A549 (cell line): ENCODE measurements around the gene P2RX5. TPM values are rescaled to one million over a fixed set of nuclear protein-coding genes. Genes with fewer than 3 reads are reported as not detected.
A peak's percentile ranks its signal among the peaks of the same experiment; 100 is the strongest.

Source experiments
- ATAC-seq, 2 experiments: fragments of 200-7000 bp in 1 of 2; fragments of >200 bp in 1 of 2; cut with Nextera tagmentation in 1 of 2; cut with Tn5 transposase in 1 of 2; 3 replicates each; pipeline versions ENCODE4 v1.8.0 to v1.9.1; 2018 to 2020; ENCODE audit warnings: mild to moderate bottlenecking in 1 of 2, moderate library complexity in 1 of 2
- CTCF ChIA-PET: fragments of 300-600 bp; sonication (Branson Sonifier 250); formaldehyde crosslinking; extraction: SDS; loops from one replicate; lab custom pipeline; 2021; ENCODE audit warnings: antibody characterized with exemption, inconsistent platforms; lab: Yijun Ruan, JAX
- POLR2A ChIA-PET: fragments of 350-600 bp; formaldehyde crosslinking; extraction: SDS; loops from one replicate; lab custom pipeline; 2021; ENCODE audit warnings: antibody characterized with exemption, inconsistent platforms; lab: Yijun Ruan, JAX
- DNase-seq, 2 experiments: peaks; one replicate each; pipeline versions ENCODE4 v3.0.0 to v3.0.0-alpha.2; 2011 to 2016; ENCODE audit warnings: low read depth in 1 of 2, low spot score in 1 of 2
- FAIRE-seq: peaks from 2 replicates; lab custom pipeline; 2011; peaks lifted over from hg19 to GRCh38; lab: Jason Lieb, UNC
- H3K27ac ChIP-seq, 2 experiments: fragments of >200 bp; sonication (Bioruptor Twin); formaldehyde crosslinking; 3 replicates each; pipeline ENCODE4 v1.5.1; 2016 to 2017
- H3K4me1 ChIP-seq: fragments of >200 bp; sonication (Bioruptor Twin); formaldehyde crosslinking; 3 replicates; pipeline ENCODE4 v1.6.1; 2016
- H3K4me2 ChIP-seq: fragments of >200 bp; sonication (Bioruptor Twin); formaldehyde crosslinking; 3 replicates; pipeline ENCODE4 v1.6.1; 2016
- H3K4me3 ChIP-seq: fragments of >200 bp; sonication (Bioruptor Twin); formaldehyde crosslinking; 3 replicates; pipeline ENCODE4 v1.5.1; 2016
- H3K9me3 ChIP-seq: fragments of >200 bp; sonication (Bioruptor Twin); formaldehyde crosslinking; 3 replicates; pipeline ENCODE4 v1.6.1; 2016
- CEBPB ChIP-seq, 2 experiments: fragments of >200 bp in 1 of 2; sonication (Bioruptor Twin) in 1 of 2; formaldehyde crosslinking in 1 of 2; IDR thresholded peaks; 2 replicates each; pipeline ENCODE4 v1.6.1; 2012 to 2016
- EHF ChIP-seq: fragments of 250-450 bp; sonication (Bioruptor Pico); IDR thresholded peaks from 2 replicates; pipeline ENCODE4 v1.5.0; 2020; ENCODE audit warnings: mild to moderate bottlenecking
- ESRRA ChIP-seq: fragments of 150-350 bp; IDR thresholded peaks from 2 replicates; pipeline ENCODE4 v1.6.1; 2014; ENCODE audit warnings: mild to moderate bottlenecking, low read length, borderline replicate concordance
- FOSL2 ChIP-seq, 2 experiments: fragments of 450-650 bp in 1 of 2; fragments of >200 bp in 1 of 2; sonication (Bioruptor Twin) in 1 of 2; formaldehyde crosslinking; IDR thresholded peaks; 2 replicates each; pipeline versions ENCODE4 v1.5.0 to v1.6.1; 2016 to 2020; ENCODE audit warnings: mild to moderate bottlenecking in 1 of 2, moderate library complexity in 1 of 2
- HOXA7 ChIP-seq: fragments of 250-450 bp; sonication (Bioruptor Pico); IDR thresholded peaks from 2 replicates; pipeline ENCODE4 v1.5.0; 2020; ENCODE audit warnings: mild to moderate bottlenecking, moderate library complexity
- HOXB5 ChIP-seq: fragments of 250-450 bp; sonication (Bioruptor Pico); IDR thresholded peaks from 2 replicates; pipeline ENCODE4 v1.5.0; 2020; ENCODE audit warnings: mild to moderate bottlenecking, moderate library complexity
- JUN ChIP-seq, 2 experiments: fragments of >200 bp; sonication (Bioruptor Twin); formaldehyde crosslinking; IDR thresholded peaks; 2 replicates in 1 of 2; 3 replicates in 1 of 2; pipeline ENCODE4 v1.6.1; 2016 to 2017
- KDM5A ChIP-seq: fragments of 200-600 bp; sonication (generic); IDR thresholded peaks from 2 replicates; pipeline ENCODE4 v1.6.1; 2016; ENCODE audit warnings: antibody characterized with exemption, mild to moderate bottlenecking
- MAFK ChIP-seq: fragments of 450-650 bp; IDR thresholded peaks from 2 replicates; pipeline ENCODE4 v1.6.1; 2014; ENCODE audit not compliant: partially characterized antibody
- MAZ ChIP-seq: fragments of 150-350 bp; IDR thresholded peaks from 2 replicates; pipeline ENCODE4 v1.6.1; 2014; ENCODE audit warnings: antibody characterized with exemption, low read depth, low read length, borderline replicate concordance
- POLR2A ChIP-seq: IDR thresholded peaks from 2 replicates; pipeline ENCODE4 v1.6.1; 2012; ENCODE audit warnings: mild to moderate bottlenecking, low read length
- RCOR1 ChIP-seq: fragments of 150-350 bp; IDR thresholded peaks from 2 replicates; pipeline ENCODE4 v1.6.1; 2014; ENCODE audit warnings: antibody characterized with exemption, low read length, low read depth
- RFX5 ChIP-seq: fragments of 450-650 bp; IDR thresholded peaks from 2 replicates; pipeline ENCODE4 v1.7.1; 2014; ENCODE audit warnings: antibody characterized with exemption, mild to moderate bottlenecking, moderate library complexity
- RNF2 ChIP-seq: fragments of 200-600 bp; sonication (generic); IDR thresholded peaks from 2 replicates; pipeline ENCODE4 v1.6.1; 2016; ENCODE audit warnings: low read depth, mild to moderate bottlenecking, antibody characterized with exemption, moderate library complexity, borderline replicate concordance
- TFCP2L1 ChIP-seq: fragments of 250-450 bp; sonication (Bioruptor Pico); IDR thresholded peaks from 2 replicates; pipeline ENCODE4 v1.5.0; 2021; ENCODE audit warnings: mild to moderate bottlenecking
- TP53 ChIP-seq: fragments of 250-450 bp; sonication (Bioruptor Pico); IDR thresholded peaks from 2 replicates; pipeline ENCODE4 v1.5.0; 2021; ENCODE audit warnings: mild to moderate bottlenecking, moderate library complexity
- ZSCAN20 ChIP-seq: fragments of 250-450 bp; sonication (Bioruptor Pico); IDR thresholded peaks from 2 replicates; pipeline ENCODE4 v1.8.0; 2022; ENCODE audit warnings: mild to moderate bottlenecking, moderate library complexity
- WGBS: methylation state at CpG from one replicate; pipeline ENCODE4 v1.1.6; 2017; ENCODE audit errors: missing lambda C conversion rate; 5-methylcytosine and 5-hydroxymethylcytosine counted together
- polyA plus RNA-seq, 4 experiments: library from polyadenylated mRNA; depleted of rRNA in 3 of 4; stranded (reverse); fragments of >200 nt; fragmentation: RNase III in 1 of 4; extraction: RNeasy Plus Mini Kit Qiagen cat#74134 plus additional on column Dnase treatment in 1 of 4; gene quantifications; 2 replicates in 3 of 4; 3 replicates in 1 of 4; pipeline ENCODE4 v1.2.3, GENCODE V29; 2011 to 2017
- TF ChIP-seq, protein P1 (sequence below): fragments of >200 bp; sonication (Bioruptor Twin); formaldehyde crosslinking; IDR thresholded peaks from 3 replicates; pipeline ENCODE4 v1.6.1; 2016
- TF ChIP-seq, protein P2 (sequence below): fragments of 250-450 bp; sonication (Bioruptor Pico); IDR thresholded peaks from 2 replicates; pipeline ENCODE4 v1.5.0; 2021; ENCODE audit warnings: mild to moderate bottlenecking, moderate library complexity, borderline replicate concordance
- TF ChIP-seq, protein P3 (sequence below): IDR thresholded peaks from 2 replicates; pipeline ENCODE4 v1.6.1; 2012
- TF ChIP-seq, protein P4 (sequence below): fragments of 200-600 bp; sonication (generic); IDR thresholded peaks from 2 replicates; pipeline ENCODE4 v1.6.1; 2016; ENCODE audit warnings: antibody characterized with exemption, mild to moderate bottlenecking, moderate library complexity
- TF ChIP-seq, protein P5 (sequence below): IDR thresholded peaks from 2 replicates; pipeline ENCODE4 v1.6.1; 2012; ENCODE audit warnings: low read depth, borderline replicate concordance
- TF ChIP-seq, protein P6 (sequence below): fragments of 450-650 bp; IDR thresholded peaks from 2 replicates; pipeline ENCODE4 v1.6.1; 2014; ENCODE audit warnings: antibody characterized with exemption
- TF ChIP-seq, protein P7 (sequence below): IDR thresholded peaks from 2 replicates; pipeline ENCODE4 v1.6.1; 2012

P2RX5 gene
- polyA plus RNA-seq, 2 of the 4 experiments (the other 2 are of a cell fraction): 7.8 to 10.6 TPM

DNA sequence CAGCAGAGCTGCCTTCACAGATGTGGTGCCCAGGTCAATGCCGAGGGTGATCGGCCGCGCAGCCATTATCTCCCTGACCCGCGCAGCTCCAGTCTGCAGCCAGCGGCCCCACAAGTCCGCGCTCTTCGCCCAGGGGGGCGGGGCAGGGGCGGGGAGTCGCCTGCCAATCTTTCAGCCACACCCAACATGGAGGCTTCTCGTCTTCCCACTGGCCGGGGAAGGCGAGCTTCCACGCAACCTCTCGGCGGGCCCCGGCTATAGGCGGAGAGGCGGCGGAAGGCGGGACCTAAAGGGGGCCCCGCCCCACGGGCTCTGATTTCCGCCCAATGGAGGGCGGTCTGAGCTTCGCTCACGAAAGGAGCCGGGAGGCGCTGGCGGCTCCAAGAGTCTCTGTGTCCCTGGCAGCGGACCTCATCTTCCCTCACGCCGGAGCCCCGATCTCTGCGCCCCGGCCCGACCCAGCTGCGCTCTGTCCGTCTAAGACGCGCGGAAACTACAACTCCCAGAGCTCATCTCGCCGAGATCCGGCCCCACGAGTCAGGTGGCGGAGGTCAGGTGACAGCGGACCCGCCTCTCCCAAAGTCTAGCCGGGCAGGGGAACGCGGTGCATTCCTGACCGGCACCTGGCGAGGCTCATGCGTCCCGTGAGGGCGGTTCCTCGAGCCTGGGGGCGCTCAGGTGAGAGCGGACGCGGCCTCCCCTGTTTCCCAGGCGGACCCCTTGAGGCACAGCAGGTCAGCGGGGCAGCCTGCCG lies 59.6 kb downstream of the P2RX5 start, which contains the start of the genes CTNS and SHPK:
Gene CTNS, plus strand, starts transcription at position 607 of the 754 bp plus-strand sequence. CDS start 3,447 bp downstream, outside the sequence.
Gene SHPK, minus strand, starts transcription at position 97 of the 754 bp plus-strand sequence. Its CDS starts 31 bp downstream, at position 66.
- no peak for FAIRE-seq

More for the DNA sequence above, 59.6 kb downstream of the P2RX5 start, which contains the start of the genes CTNS and SHPK:
- POLR2A ChIA-PET: interaction anchor here (0.6 to 2.2 kb wide), 15 partner anchors 8 to 788 kb away, joined by 3 to 24 read pairs (median 3); partner anchors contain the start of gene HASPIN
- peak within 1 kb of the TSS; percentile 90 to 97 for H3K27ac ChIP-seq
- ATAC-seq: peak; percentile 94 to 97
- DNase-seq: peak; percentile 97 to 99
- H3K9me3 ChIP-seq: no peaks in the 10 kb centered on the region
- TF ChIP-seq MAZ: no peak
- TF ChIP-seq, protein P1, sequence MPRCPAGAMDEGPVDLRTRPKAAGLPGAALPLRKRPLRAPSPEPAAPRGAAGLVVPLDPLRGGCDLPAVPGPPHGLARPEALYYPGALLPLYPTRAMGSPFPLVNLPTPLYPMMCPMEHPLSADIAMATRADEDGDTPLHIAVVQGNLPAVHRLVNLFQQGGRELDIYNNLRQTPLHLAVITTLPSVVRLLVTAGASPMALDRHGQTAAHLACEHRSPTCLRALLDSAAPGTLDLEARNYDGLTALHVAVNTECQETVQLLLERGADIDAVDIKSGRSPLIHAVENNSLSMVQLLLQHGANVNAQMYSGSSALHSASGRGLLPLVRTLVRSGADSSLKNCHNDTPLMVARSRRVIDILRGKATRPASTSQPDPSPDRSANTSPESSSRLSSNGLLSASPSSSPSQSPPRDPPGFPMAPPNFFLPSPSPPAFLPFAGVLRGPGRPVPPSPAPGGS: peak; percentile 28; the same call in 2 of the 3 replicates
- TF ChIP-seq, protein P2, sequence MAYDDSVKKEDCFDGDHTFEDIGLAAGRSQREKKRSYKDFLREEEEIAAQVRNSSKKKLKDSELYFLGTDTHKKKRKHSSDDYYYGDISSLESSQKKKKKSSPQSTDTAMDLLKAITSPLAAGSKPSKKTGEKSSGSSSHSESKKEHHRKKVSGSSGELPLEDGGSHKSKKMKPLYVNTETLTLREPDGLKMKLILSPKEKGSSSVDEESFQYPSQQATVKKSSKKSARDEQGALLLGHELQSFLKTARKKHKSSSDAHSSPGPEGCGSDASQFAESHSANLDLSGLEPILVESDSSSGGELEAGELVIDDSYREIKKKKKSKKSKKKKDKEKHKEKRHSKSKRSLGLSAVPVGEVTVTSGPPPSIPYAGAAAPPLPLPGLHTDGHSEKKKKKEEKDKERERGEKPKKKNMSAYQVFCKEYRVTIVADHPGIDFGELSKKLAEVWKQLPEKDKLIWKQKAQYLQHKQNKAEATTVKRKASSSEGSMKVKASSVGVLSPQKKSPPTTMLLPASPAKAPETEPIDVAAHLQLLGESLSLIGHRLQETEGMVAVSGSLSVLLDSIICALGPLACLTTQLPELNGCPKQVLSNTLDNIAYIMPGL: no peak
- no peak for TF ChIP-seq FOSL2 (IDR thresholded peaks at IDR 0.05)
- TF ChIP-seq FOSL2 (CRISPR knock-in tag; IDR thresholded peaks at IDR 0.05): 0 out of 2 replicates have a peak, but pooled peaks have one; percentile 16
- TF ChIP-seq TFCP2L1 (CRISPR knock-in tag): peak; percentile 15; the same call in 1 of the 2 replicates
- TF ChIP-seq, protein P3, sequence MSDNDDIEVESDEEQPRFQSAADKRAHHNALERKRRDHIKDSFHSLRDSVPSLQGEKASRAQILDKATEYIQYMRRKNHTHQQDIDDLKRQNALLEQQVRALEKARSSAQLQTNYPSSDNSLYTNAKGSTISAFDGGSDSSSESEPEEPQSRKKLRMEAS: peak; percentile 90
- no peak for TF ChIP-seq ZSCAN20 (CRISPR knock-in tag)
- TF ChIP-seq, protein P4, sequence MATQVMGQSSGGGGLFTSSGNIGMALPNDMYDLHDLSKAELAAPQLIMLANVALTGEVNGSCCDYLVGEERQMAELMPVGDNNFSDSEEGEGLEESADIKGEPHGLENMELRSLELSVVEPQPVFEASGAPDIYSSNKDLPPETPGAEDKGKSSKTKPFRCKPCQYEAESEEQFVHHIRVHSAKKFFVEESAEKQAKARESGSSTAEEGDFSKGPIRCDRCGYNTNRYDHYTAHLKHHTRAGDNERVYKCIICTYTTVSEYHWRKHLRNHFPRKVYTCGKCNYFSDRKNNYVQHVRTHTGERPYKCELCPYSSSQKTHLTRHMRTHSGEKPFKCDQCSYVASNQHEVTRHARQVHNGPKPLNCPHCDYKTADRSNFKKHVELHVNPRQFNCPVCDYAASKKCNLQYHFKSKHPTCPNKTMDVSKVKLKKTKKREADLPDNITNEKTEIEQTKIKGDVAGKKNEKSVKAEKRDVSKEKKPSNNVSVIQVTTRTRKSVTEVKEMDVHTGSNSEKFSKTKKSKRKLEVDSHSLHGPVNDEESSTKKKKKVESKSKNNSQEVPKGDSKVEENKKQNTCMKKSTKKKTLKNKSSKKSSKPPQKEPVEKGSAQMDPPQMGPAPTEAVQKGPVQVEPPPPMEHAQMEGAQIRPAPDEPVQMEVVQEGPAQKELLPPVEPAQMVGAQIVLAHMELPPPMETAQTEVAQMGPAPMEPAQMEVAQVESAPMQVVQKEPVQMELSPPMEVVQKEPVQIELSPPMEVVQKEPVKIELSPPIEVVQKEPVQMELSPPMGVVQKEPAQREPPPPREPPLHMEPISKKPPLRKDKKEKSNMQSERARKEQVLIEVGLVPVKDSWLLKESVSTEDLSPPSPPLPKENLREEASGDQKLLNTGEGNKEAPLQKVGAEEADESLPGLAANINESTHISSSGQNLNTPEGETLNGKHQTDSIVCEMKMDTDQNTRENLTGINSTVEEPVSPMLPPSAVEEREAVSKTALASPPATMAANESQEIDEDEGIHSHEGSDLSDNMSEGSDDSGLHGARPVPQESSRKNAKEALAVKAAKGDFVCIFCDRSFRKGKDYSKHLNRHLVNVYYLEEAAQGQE: no peak
- TF ChIP-seq HOXA7 (CRISPR knock-in tag): no peak
- TF ChIP-seq MAFK: no peak
- no peak for TF ChIP-seq RCOR1
- TF ChIP-seq, protein P5, sequence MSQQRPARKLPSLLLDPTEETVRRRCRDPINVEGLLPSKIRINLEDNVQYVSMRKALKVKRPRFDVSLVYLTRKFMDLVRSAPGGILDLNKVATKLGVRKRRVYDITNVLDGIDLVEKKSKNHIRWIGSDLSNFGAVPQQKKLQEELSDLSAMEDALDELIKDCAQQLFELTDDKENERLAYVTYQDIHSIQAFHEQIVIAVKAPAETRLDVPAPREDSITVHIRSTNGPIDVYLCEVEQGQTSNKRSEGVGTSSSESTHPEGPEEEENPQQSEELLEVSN: peak; percentile 83
- TF ChIP-seq ESRRA: no peak
- TF ChIP-seq, protein P6, sequence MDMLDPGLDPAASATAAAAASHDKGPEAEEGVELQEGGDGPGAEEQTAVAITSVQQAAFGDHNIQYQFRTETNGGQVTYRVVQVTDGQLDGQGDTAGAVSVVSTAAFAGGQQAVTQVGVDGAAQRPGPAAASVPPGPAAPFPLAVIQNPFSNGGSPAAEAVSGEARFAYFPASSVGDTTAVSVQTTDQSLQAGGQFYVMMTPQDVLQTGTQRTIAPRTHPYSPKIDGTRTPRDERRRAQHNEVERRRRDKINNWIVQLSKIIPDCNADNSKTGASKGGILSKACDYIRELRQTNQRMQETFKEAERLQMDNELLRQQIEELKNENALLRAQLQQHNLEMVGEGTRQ: peak; percentile 99
- no peak for TF ChIP-seq EHF (CRISPR knock-in tag)
- TF ChIP-seq RNF2: no peak
- TF ChIP-seq CEBPB (IDR thresholded peaks at IDR 0.05): no peak
- TF ChIP-seq, protein P7, sequence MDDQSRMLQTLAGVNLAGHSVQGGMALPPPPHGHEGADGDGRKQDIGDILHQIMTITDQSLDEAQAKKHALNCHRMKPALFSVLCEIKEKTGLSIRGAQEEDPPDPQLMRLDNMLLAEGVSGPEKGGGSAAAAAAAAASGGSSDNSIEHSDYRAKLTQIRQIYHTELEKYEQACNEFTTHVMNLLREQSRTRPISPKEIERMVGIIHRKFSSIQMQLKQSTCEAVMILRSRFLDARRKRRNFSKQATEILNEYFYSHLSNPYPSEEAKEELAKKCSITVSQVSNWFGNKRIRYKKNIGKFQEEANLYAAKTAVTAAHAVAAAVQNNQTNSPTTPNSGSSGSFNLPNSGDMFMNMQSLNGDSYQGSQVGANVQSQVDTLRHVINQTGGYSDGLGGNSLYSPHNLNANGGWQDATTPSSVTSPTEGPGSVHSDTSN: peak; percentile 92
- no peak for TF ChIP-seq RFX5
- peak; percentile 93 for TF ChIP-seq POLR2A
- peak; percentile 67 to 70; a peak in 4 of 5 replicates for TF ChIP-seq JUN (IDR thresholded peaks at IDR 0.05)
- TF ChIP-seq TP53 (CRISPR knock-in tag): 0 out of 2 replicates have a peak, but pooled peaks have one; percentile 43
- TF ChIP-seq HOXB5 (CRISPR knock-in tag): no peak
- TF ChIP-seq KDM5A: peak; percentile 90
- CTCF ChIA-PET: interaction anchor here (0.5 to 3.8 kb wide), 12 partner anchors 11 to 851 kb away, joined by 3 to 27 read pairs (median 4); partner anchors contain the start of genes EMC6 and TAX1BP3
- H3K4me3 ChIP-seq: peak within 1 kb of the TSS; percentile 93
- WGBS: 2% methylated on average over 27 of the region's 68 CpGs
- peak within 1 kb of the TSS; percentile 84 for H3K4me2 ChIP-seq
- peaks cover 14% of the 10 kb centered on the region for H3K4me1 ChIP-seq
